Measurements from ENCODE around the gene MAPK8.

MAPK8 gene

DNA sequence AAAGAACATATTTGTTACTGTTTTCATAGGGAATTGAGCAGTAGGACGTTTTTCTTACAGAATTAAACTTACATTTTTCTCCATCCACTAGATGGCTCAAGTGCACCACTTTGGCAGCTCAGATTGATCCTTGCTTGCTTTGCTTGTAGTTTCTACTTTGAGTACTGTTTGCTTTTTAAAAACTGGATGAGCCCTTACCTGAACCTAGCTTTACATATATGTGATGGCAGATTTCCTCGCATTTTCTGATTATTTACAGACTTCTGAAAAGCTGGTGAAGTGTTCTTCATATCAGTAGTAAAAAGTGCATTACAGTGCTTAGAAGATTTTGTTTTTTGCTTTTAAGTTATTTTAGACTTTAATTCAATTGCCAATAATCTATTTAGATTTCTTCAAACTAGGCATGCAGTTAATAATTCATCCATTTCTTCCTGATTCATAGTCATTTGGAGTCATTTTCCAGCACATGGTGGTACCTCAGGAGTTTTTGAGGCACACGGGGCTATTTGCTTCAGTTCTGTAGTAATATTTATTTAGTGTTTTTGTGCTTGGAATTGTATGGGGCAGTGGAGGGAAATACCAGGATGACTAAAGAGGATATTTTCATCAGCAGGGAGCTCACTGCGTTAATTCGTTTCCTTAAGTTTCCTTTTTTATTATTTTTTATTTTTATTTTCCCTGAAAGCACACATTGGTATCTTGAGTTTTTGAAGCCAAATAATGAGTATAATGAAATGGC, 57.3 kb downstream of the MAPK8 start:
- peak; percentile 70 for TF ChIP-seq CTCF (conservative IDR thresholded peaks at IDR 0.05; ENCODE audit: low read depth, low read length)
- H2AFZ ChIP-seq (ENCODE audit: low read depth): no peak overlapping the region
- H3K27ac ChIP-seq: no peak overlapping the region
- H3K9ac ChIP-seq: no peak overlapping the region
- H3K79me2 ChIP-seq (ENCODE audit: insufficient read depth, low read depth): no peaks in the 10 kb centered on the region; the same call in 1 of the 2 replicates
- H4K20me1 ChIP-seq (ENCODE audit: insufficient read depth): no peaks in the 10 kb centered on the region
- H3K4me1 ChIP-seq (ENCODE audit: low read depth, poor library complexity, severe bottlenecking): peaks cover 13% of the 10 kb centered on the region
- no peaks in the 10 kb centered on the region for H3K36me3 ChIP-seq (ENCODE audit: insufficient read depth)
- H3K4me2 ChIP-seq: no peak overlapping the region
- no peak overlapping the region for H3K4me3 ChIP-seq (IDR thresholded peaks at IDR 0.05; ENCODE audit: insufficient read depth, low read depth, low read length)
- H3K27me3 ChIP-seq (ENCODE audit: insufficient read depth, low read depth): no peaks in the 10 kb centered on the region

GRCh38 chr10:48364659-48365405, 58.4 kb downstream of the MAPK8 start:
- no peak overlapping the region for H3K4me3 ChIP-seq (IDR thresholded peaks at IDR 0.05; ENCODE audit: insufficient read depth, low read depth, low read length)
- H3K4me1 ChIP-seq (ENCODE audit: low read depth, poor library complexity, severe bottlenecking): peaks cover 13% of the 10 kb centered on the region
- H3K27me3 ChIP-seq (ENCODE audit: insufficient read depth, low read depth): no peaks in the 10 kb centered on the region
- no peak overlapping the region for H3K4me2 ChIP-seq
- H3K36me3 ChIP-seq (ENCODE audit: insufficient read depth): no peaks in the 10 kb centered on the region
- no peaks in the 10 kb centered on the region; the same call in 1 of the 2 replicates for H3K79me2 ChIP-seq (ENCODE audit: insufficient read depth, low read depth)
- TF ChIP-seq CTCF (conservative IDR thresholded peaks at IDR 0.05; ENCODE audit: low read depth, low read length): no peak
- H3K9ac ChIP-seq: no peak overlapping the region
- H3K27ac ChIP-seq: no peak overlapping the region
- no peak overlapping the region for H2AFZ ChIP-seq (ENCODE audit: low read depth)
- H4K20me1 ChIP-seq (ENCODE audit: insufficient read depth): no peaks in the 10 kb centered on the region

DNA sequence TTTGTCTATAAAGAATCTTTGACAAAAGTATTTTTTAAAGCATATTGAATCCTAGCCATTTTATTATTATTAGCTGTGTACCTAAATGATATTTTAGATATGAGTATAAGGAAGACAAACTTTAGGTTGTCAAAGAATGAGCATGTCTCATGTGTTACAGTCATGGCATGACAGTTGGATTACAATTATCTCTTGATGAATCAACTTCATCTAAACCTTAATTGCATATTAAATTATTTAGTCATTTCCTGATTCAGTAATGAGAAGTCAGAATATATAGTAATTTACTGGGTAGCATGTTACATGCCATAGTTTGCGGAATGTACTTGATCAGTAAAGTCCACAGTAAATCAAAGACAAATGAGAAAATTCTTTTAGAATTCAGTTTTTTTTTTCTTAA, 59.2 kb downstream of the MAPK8 start:
- Histone ChIP-seq H3K4me2 (no peak overlapping the region), H2AFZ (ENCODE audit: low read depth) (no peak overlapping the region), H3K4me1 (ENCODE audit: low read depth, poor library complexity, severe bottlenecking) (peaks cover 13% of the 10 kb centered on the region), H3K27me3 (ENCODE audit: insufficient read depth, low read depth) (no peaks in the 10 kb centered on the region), H3K79me2 (ENCODE audit: insufficient read depth, low read depth) (peaks cover 2% of the 10 kb centered on the region; the same call in 1 of the 2 replicates), H3K27ac (no peak overlapping the region), H3K36me3 (ENCODE audit: insufficient read depth) (no peaks in the 10 kb centered on the region), H3K4me3 (IDR thresholded peaks at IDR 0.05; ENCODE audit: insufficient read depth, low read depth, low read length) (no peak overlapping the region), H4K20me1 (ENCODE audit: insufficient read depth) (no peaks in the 10 kb centered on the region), H3K9ac (no peak overlapping the region)
- TF ChIP-seq CTCF (conservative IDR thresholded peaks at IDR 0.05; ENCODE audit: low read depth, low read length): no peak

- no peak overlapping the region for H3K4me3 ChIP-seq (IDR thresholded peaks at IDR 0.05; ENCODE audit: insufficient read depth, low read depth, low read length)
Measured at GRCh38 chr10:48366261-48366660, 59.8 kb downstream of the MAPK8 start.

More at GRCh38 chr10:48366261-48366660, 59.8 kb downstream of the MAPK8 start:
- Histone ChIP-seq H3K4me2 (no peak overlapping the region), H2AFZ (ENCODE audit: low read depth) (no peak overlapping the region), H4K20me1 (ENCODE audit: insufficient read depth) (no peaks in the 10 kb centered on the region), H3K9ac (no peak overlapping the region), H3K36me3 (ENCODE audit: insufficient read depth) (no peaks in the 10 kb centered on the region), H3K4me1 (ENCODE audit: low read depth, poor library complexity, severe bottlenecking) (peaks cover 13% of the 10 kb centered on the region), H3K79me2 (ENCODE audit: insufficient read depth, low read depth) (peaks cover 4% of the 10 kb centered on the region; the same call in 1 of the 2 replicates), H3K27me3 (ENCODE audit: insufficient read depth, low read depth) (no peaks in the 10 kb centered on the region), H3K27ac (no peak overlapping the region)
- TF ChIP-seq CTCF (conservative IDR thresholded peaks at IDR 0.05; ENCODE audit: low read depth, low read length): no peak

All from KMS-11 (cell line).